ENCODE results near the gene HEBP1. TPM values are rescaled to one million over a fixed set of nuclear protein-coding genes. Genes with fewer than 3 reads are reported as not detected.

HEBP1 gene
- total and polyA plus RNA-seq, 4 donors, result 40.5 to 62.7 (median 53.7) TPM

- Histone ChIP-seq H3K36me3 (ENCODE audit: control insufficient read depth in 4 of 4, insufficient read depth in 4 of 4, low read length in 4 of 4) (peaks cover 5 to 9% (median 6%) of the 10 kb centered on the region in 4 donors), H3K27me3 (ENCODE audit: control insufficient read depth in 3 of 3, insufficient read depth in 3 of 3, low read length in 2 of 3) (no peaks in the 10 kb centered on the region), H3K4me1 (ENCODE audit: control insufficient read depth in 5 of 5, insufficient read depth in 5 of 5, low read length in 5 of 5) (peaks cover 0 to 19% (median 3%) of the 10 kb centered on the region in 5 donors), H3K9ac (ENCODE audit: insufficient read depth in 1 of 2, low read length in 2 of 2) (peak overlapping the region; percentile 61 to 67), H3K27ac (ENCODE audit: low read depth in 1 of 2, low read length in 1 of 2) (peak overlapping the region in 1 of 2 donors; percentile 80), H3K4me3 (no peak overlapping the region), H3K9me3 (ENCODE audit: control insufficient read depth in 4 of 4, insufficient read depth in 3 of 4, low read length in 3 of 4) (no peaks in the 10 kb centered on the region)
- no peak for TF ChIP-seq CTCF (IDR thresholded peaks at IDR 0.05; ENCODE audit: control extremely low read depth, extremely low read depth)
- DNase-seq (peak; percentile 82 to 96 (median 89)), ATAC-seq (ENCODE audit: insufficient read depth, low FRiP score) (peak; percentile 73)
- 18 to 35% methylated on average over 8 of the region's 8 CpGs for WGBS, 2 donors
Observed at GRCh38 chr12:12992418-12993130, 7.5 kb downstream of the HEBP1 start.

GRCh38 chr12:12990700-12991468, 9.2 kb downstream of the HEBP1 start:
- ATAC-seq (ENCODE audit: insufficient read depth, low FRiP score), result no peak
- 64 to 69% methylated on average over 7 of the region's 7 CpGs for WGBS, 2 donors
- H3K27me3 ChIP-seq (ENCODE audit: control insufficient read depth in 3 of 3, insufficient read depth in 3 of 3, low read length in 2 of 3), result no peaks in the 10 kb centered on the region

GRCh38 chr12:12987421-12987820, 12.6 kb downstream of the HEBP1 start:
- Histone ChIP-seq H3K9ac (ENCODE audit: insufficient read depth in 1 of 2, low read length in 2 of 2) (no peak overlapping the region), H3K9me3 (ENCODE audit: control insufficient read depth in 4 of 4, insufficient read depth in 3 of 4, low read length in 3 of 4) (no peaks in the 10 kb centered on the region), H3K4me3 (no peak overlapping the region), H3K27ac (ENCODE audit: low read depth in 1 of 2, low read length in 1 of 2) (no peak overlapping the region), H3K27me3 (ENCODE audit: control insufficient read depth in 3 of 3, insufficient read depth in 3 of 3, low read length in 2 of 3) (no peaks in the 10 kb centered on the region), H3K4me1 (ENCODE audit: control insufficient read depth in 5 of 5, insufficient read depth in 5 of 5, low read length in 5 of 5) (peaks cover 0 to 11% (median 0%) of the 10 kb centered on the region in 5 donors), H3K36me3 (ENCODE audit: control insufficient read depth in 4 of 4, insufficient read depth in 4 of 4, low read length in 4 of 4) (peaks cover 18 to 26% (median 24%) of the 10 kb centered on the region in 4 donors)
- WGBS, 2 donors, result 78 to 86% methylated on average over 5 of the region's 5 CpGs
- no peak for TF ChIP-seq CTCF (IDR thresholded peaks at IDR 0.05; ENCODE audit: control extremely low read depth, extremely low read depth)
- DNase-seq (no peak), ATAC-seq (ENCODE audit: insufficient read depth, low FRiP score) (no peak)

More at GRCh38 chr12:12990700-12991468, 9.2 kb downstream of the HEBP1 start:
- Histone ChIP-seq H3K4me1 (ENCODE audit: control insufficient read depth in 5 of 5, insufficient read depth in 5 of 5, low read length in 5 of 5) (peaks cover 0 to 16% (median 0%) of the 10 kb centered on the region in 5 donors), H3K4me3 (no peak overlapping the region), H3K36me3 (ENCODE audit: control insufficient read depth in 4 of 4, insufficient read depth in 4 of 4, low read length in 4 of 4) (peaks cover 18 to 21% (median 19%) of the 10 kb centered on the region in 4 donors), H3K9me3 (ENCODE audit: control insufficient read depth in 4 of 4, insufficient read depth in 3 of 4, low read length in 3 of 4) (no peaks in the 10 kb centered on the region), H3K27ac (ENCODE audit: low read depth in 1 of 2, low read length in 1 of 2) (peak overlapping the region in 1 of 2 donors; percentile 32), H3K9ac (ENCODE audit: insufficient read depth in 1 of 2, low read length in 2 of 2) (no peak overlapping the region)
- DNase-seq, result peak; percentile 29 to 50 (median 40)
- TF ChIP-seq CTCF (IDR thresholded peaks at IDR 0.05; ENCODE audit: control extremely low read depth, extremely low read depth), result no peak
